SHP77 (cell line): ENCODE measurements around the gene OVOL2.
A peak's percentile ranks its signal among the peaks of the same experiment; 100 is the strongest.
"Not testable (repeated sequence)": the region's sequence is repeated elsewhere in the genome, so short reads cannot be mapped to it uniquely, and the experiment has no call there.

Experiments used
- DNase-seq, 2 experiments: peaks; one replicate each; lab custom pipeline; 2025; lab: John Stamatoyannopoulos, UW

OVOL2 gene

GRCh38 chr20:18057101-18057993 lies at the start of gene OVOL2:
Gene OVOL2, minus strand, starts transcription at chr20:18057916. Its CDS starts 282 bp downstream, at chr20:18057634.
- no peak for DNase-seq

DNA sequence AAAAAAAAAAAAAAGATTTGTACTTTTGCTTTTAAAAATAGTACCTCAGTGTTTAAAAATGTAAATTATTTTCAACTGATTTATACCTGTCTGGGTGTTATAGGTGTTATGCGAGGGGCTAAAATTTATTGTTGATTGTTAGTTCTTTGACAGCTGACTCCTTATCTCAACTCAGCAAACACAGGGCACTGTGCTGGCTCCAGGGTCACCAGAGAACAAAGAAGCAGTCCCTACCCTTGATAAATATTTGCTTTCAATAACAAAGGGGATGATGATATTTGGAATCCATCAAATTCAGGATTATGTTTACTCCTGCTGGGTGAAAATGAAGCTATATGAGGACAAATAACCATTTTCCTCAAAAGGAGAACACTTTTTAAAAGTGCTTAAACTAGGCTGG lies 45.8 kb upstream of the OVOL2 start:
- DNase-seq, result no peak

DNA sequence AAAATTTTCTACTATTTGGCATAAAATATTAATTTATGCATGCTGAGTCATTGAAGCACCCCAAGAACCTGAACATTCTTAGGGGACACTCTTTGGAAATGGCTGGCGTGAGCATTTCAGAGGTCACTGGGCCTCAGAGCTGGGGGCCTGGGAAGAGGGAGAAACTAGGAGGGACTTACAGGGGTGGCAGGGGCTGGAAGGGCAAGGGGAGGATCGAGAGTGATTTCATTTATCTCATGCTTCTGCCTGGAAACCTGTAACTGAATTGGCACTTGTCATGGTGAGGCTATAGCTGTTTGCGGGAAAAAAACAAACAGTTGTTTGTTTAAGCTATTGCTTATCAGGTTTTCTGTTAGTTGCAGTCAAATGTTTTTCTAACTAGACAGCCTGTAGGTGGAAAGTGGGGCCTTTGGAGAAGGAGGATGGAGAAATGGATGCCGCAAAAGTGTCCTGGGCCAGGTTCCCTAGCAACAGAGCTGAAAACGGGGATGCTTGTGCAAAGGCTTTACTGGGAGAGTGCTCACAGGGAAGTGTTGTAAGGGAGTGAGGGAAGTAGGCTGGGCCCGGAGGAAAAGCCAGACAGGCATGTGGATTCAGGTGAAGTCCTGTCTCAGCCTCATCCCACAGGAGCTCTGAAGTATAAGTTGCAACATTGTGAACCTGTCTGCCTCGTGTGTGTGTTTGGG lies 43.6 kb upstream of the OVOL2 start:
- DNase-seq, result no peak

- not testable (repeated sequence) for DNase-seq
Measured at GRCh38 chr20:18100569-18100968, 42.9 kb upstream of the OVOL2 start.

GRCh38 chr20:18094191-18094590 lies 36.5 kb upstream of the OVOL2 start:
- no peak for DNase-seq

GRCh38 chr20:18093388-18093787 lies 35.7 kb upstream of the OVOL2 start:
- no peak for DNase-seq

- DNase-seq, result no peak
Measured at GRCh38 chr20:18092890-18093289, 35.2 kb upstream of the OVOL2 start.

- no peak for DNase-seq
Measured at GRCh38 chr20:18091623-18092022, 33.9 kb upstream of the OVOL2 start.

- no peak for DNase-seq
Measured at GRCh38 chr20:18090477-18090876, 32.8 kb upstream of the OVOL2 start.

DNA sequence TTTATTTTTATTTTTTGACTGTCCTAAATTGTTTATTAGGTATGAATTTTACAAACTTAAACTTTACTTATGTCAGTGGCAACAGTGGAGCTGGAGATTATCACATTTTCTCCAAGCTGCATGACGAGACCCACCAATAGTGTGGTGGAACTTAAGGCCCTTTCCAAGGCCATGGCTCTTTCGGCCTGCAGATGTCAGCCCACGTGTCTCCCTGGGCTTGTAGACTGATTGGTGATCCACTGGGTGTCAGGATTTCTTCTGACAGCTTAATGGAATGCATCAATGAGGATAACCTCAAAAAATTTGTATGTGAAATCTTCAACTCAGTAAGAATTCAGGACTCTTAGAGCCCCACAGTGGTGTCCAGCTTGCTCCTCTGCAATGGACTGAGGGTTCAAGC lies 32.3 kb upstream of the OVOL2 start:
- no peak for DNase-seq

DNA sequence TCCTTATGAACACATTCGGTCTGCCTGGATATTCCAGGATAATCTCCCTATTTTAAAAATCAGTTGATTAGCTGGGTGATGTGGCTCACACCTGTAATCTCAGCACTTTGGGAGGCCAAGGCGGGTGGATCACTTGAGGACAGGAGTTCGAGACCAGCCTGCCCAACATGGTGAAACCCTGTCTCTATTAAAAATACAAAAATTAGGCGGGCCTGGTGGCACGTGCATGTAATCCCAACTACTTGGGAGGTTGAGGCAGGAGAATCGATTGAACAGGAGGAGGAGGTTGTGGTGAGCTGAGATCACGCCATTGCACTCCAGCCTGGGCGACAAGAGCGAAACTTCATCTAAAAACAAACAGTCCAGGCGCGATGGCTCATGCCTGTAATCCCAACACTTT lies 31.1 kb upstream of the OVOL2 start:
- DNase-seq, result not testable (repeated sequence)

DNA sequence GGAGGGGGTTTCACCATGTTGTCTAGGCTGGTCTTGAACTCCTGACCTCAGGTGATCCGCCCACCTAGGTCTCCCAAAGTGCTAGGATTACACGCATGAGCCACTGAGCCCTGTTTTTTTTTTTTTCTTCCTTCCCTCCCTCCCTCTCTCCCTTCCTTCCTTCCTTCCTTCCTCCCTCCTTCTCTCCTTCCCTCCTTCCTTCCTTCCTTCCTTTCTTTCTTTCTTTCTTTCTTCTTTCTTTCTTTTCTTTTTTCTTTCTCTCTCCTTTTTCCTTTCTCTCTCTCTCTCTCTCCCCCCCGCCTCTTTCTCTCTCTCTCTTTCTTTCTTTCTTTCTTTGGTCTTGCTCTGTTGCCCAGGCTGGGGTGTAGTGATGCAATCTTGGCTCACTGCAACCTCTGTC lies 30.6 kb upstream of the OVOL2 start:
- not testable (repeated sequence) for DNase-seq

- DNase-seq, result no peak
Measured at GRCh38 chr20:18087054-18087453, 29.3 kb upstream of the OVOL2 start.

DNA sequence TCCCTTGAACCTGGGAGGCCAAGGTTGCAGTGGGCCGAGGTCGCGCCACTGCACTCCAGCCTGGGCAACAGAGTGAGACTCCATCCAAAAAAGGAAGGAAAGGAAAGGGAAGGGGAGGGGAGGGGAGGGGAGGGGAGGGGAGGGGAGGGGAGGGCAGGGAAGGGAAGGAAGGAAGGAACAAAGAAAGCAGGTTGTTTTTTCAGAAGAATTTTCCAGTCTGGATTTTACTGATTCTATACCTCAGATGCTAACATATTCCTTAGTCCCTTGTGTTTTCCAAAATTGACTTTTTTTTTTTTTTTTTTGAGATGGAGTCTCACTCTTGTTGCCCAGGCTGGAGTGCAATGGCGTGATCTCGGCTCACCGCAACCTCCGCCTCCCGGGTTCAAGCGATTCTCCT lies 23.1 kb upstream of the OVOL2 start:
- not testable (repeated sequence) for DNase-seq

DNA sequence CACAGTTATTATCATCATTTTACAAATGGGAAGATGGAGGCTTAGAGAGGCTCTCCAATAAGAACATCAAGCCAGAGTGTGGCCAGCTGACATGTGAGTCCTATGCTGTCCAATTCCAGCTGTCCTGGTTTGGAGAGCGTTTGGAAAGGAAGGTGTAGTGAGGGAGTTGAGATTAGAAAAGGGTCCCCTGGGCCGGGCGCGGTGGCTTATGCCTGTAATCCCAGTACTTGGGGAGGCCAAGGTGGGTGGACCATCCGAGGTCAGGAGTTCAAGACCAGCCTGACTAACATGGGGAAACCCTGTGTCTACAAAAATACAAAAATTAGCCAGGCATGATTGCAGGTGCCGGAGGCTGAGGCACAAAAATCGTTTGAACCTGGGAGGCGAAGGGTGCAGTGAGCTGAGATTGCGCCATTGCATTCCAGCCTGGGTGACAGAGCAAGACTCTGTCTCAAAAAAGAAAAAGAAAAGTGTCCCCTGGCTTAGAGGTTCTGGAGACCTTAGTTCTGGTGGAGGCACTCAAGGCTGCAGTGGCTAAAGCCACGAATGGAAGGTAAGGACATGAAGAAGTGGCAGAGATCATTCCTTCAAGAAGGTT lies 22.1 kb upstream of the OVOL2 start:
- no peak for DNase-seq

GRCh38 chr20:18077157-18077556 lies 19.4 kb upstream of the OVOL2 start:
- no peak for DNase-seq

DNA sequence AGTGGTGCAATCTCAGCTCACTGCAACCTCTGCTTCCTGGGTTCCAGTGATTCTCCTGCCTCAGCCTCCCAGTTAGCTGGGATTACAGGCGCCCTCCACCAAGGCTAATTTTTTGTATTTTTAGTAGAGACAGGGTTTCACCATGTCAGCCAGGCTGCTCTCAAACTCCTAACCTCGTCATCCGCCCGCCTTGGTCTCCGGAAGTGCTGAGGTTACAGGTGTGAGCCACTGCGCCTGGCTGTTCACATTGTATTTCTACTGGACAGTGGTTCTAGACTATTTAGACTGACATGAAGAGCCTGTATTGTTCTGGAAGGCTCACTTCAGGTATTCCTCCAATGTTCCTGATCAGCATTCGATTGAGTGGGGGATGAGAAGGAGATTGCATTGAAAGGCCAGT lies 14.8 kb upstream of the OVOL2 start:
- DNase-seq, result no peak

DNA sequence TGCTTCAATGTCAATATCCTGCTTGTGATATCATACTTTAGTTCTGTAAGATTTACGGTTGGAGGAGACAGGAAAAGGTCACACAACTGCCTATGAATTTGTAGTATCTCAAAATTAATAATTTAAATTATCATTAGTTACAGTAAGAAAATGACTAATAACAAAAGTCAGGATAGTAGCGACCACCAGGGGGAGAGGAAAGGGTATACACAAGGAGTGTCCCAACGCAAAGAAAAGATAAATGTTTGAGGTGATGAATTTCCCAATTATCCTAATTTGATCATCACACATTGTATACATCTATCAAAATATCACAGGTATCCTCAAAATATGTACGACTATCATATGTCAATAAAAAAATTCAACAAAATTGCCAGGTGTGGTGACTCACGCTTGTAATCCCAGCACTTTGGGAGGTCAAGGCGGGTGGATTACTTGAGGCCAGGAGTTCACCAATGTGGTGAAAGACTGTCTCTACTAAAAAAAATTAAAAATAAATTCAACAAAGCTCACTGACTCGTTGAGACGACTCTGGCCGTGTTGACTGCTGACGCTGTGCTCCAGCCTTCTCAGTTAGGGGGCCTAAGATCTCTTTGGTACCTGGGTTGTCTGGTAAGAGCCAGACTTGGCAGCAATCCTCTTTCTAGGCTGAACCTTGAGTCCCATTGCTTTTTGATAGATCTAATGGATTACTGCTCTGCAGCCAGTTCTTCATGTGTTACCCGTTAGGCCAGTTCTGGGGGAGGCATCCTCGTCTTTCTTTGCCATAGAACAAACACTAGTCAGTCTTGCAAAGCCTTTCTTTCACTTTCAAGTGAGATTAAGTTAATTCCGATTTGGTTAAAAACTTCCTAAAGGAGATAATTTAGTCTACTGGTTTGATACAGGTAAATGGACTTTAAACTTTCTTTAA lies 9.0 kb upstream of the OVOL2 start:
- DNase-seq, result no peak

DNA sequence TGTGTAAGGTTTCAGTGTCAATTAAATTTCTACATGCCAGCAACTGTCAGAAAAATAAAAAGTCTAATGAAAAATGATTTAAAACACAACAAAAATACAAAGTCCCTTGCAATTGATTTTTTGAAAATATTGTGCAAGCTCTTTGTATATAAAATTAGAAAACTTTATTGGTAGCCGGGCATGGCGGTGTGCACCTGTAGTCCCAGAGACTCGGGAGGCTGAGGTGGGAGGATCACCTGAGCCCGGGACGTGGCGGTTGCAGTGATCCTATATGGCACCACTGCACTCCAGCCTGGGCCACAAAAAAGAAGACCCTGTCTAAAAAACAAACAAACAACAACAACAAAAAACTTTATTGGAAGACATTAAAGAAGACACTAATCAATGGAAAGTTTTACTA lies 6.0 kb upstream of the OVOL2 start:
- no peak for DNase-seq

DNA sequence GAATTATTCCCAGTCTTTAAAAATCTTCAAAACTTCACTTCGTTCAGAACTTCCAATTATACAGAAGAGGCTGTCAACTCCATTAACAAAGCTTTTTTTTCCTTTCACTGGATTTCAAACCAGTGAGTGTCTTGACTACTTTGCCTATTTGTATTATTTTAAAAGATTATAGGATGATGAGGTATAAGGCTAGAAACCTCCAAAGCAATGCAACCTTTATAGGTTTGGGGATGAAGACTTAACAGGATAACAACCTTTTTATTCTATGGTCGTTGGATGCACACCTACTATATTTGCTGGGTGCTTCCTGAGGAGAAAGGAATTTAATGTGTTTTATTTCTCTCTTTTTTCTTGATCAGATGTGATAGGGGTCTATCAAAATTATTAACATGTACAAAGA lies 1.9 kb upstream of the OVOL2 start:
- DNase-seq, result no peak

DNA sequence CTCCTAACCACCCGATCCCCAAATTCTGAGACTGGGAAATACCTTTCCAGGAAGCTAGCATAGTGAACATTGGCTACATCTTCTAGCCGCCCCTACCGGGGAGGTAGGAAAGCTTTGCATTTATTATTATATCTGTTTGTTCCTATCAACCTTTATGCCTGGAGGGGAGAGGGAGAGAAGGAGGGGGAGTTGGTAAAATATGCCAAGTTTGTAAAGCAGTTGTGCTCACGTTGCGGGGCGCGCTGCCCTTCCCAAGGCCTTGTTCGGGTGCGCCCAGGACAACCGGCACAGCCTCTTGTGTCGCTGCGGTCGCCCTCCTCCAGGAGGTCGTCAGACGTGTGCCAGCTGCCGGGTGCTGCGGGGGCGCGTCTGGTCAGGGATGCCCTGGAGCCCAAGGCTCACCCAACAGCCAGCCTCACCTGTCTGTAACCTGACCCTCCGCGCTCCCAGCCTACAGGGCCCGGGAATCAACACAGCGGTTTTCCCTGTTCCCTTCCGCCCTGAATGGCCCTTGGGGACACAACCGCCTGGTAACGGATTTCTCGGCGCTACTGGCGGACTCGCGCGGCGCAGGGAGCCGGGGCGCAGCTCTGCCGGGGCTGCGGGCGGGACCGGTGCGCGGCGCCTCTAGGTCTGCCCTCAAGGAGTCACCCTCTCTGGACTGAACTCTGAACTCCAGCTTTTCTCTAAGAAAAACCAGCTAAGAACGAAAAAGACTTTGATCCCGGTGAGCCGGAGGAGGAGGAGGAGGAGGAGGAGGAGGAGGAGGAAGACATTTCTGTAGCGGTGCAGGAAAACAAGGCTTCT lies 1.1 kb upstream of the OVOL2 start:
- peak; percentile 82 to 87 for DNase-seq
